KOPT-K1 (cell line): Measurements from ENCODE around the gene TRAF3IP1.
"Not testable (repeated sequence)": the region's sequence is repeated elsewhere in the genome, so short reads cannot be mapped to it uniquely, and the experiment has no call there.

Experiments
- H3K27ac ChIP-seq: fragments of 200-600 bp; sonication (generic); 2 replicates; pipeline ENCODE4 v1.5.1; 2016; ENCODE audit warnings: antibody characterized with exemption, mild to moderate bottlenecking, low read depth, low read length; ENCODE audit not compliant: poor library complexity, severe bottlenecking
- H3K36me3 ChIP-seq: fragments of 200-600 bp; sonication (generic); 2 replicates; pipeline ENCODE4 v1.5.1; 2017; ENCODE audit warnings: antibody characterized with exemption, mild to moderate bottlenecking, low read length, moderate library complexity; ENCODE audit not compliant: insufficient read depth
- H3K9me3 ChIP-seq: fragments of 200-600 bp; sonication (generic); 2 replicates; pipeline ENCODE4 v1.5.1; 2017; ENCODE audit warnings: antibody characterized with exemption, low read length, mild to moderate bottlenecking; ENCODE audit not compliant: insufficient read depth, poor library complexity, severe bottlenecking

The TRAF3IP1 gene

DNA sequence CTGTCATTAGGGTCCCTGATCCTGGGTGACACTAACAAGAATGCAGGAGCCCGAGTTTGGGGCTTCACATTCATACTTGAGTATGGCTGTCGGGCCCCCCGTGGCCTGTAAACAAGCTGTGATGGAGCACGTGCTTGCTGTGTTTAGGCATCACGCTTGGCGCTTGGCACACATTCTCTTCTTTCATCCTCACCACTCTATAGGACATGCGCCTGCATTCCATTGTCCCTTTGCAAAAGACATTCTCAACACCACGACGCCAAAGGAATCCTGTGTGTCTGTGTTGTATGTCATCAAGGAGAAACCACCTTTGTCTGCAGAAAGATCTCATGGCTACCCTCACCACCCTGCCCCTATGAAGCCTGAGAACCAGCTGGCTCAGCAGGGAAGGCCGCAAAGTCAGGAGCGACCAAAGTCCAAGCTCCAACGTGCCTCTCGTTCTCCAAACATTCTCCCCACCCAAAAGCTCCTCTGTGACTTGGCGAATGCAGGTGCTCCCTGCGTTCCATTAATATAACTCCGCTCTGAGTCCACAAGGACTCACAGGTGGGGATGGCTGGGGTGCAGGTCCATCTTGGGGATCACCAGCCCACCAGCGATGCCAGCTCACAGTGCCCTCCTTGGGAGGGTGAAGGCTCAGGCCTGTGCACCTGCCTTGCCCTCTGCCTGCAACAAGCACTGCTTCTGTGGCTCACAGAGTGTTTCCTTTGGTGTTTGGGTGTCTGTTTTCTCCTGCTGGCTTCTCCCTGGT is 25.8 kb upstream of the TRAF3IP1 start:
- no peaks in the 10 kb centered on the region for H3K36me3 ChIP-seq
- no peak overlapping the region for H3K27ac ChIP-seq
- H3K9me3 ChIP-seq: no peaks in the 10 kb centered on the region

DNA sequence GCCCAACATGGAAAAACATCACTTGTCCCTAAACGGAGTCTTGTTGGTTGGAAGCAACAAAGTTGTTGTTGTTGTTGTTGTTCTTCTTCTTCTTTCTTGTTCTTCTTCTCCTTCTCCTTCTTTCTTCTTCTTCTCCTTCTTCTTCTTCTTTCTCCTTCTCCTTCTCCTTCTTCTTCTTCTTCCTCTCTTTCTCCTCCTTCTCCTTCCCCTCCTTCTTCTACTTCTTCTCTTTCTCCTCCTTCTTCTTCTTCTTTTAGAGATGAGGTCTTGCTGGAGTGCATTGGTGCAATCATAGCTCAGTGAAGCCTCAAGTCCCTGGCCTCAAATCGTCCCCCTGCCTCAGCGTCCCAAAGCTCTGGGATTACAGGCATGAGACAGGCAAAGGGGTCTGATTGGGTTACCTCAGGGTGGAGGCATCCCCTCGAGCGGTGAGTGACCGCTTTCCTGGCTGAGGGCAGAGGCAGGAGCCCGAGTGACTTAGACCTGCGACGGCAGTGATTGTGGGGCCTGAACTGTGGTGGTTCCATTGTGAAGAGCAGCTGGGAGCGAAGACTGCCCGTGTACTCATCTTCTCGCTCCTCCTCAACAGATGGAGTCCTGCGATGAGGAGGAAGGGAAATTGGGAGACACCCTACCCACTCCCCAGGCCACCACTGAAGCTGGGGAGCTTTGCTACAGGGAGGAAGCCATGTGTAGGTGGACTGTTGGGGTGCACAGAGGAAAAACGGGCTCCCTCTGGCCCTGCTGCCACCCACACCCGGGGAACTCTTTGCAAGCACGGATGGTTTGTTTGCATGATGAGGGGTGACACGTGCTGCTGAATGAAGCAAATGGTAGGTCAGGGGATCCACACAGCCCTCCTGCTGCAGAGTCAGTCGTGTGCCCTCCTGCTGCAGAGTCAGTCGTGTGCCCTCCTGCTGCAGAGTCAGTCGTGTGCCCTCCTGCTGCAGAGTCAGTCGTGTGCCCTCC is 24.9 kb upstream of the TRAF3IP1 start:
- Histone ChIP-seq H3K36me3 (no peaks in the 10 kb centered on the region), H3K27ac (no peak overlapping the region), H3K9me3 (no peaks in the 10 kb centered on the region)

DNA sequence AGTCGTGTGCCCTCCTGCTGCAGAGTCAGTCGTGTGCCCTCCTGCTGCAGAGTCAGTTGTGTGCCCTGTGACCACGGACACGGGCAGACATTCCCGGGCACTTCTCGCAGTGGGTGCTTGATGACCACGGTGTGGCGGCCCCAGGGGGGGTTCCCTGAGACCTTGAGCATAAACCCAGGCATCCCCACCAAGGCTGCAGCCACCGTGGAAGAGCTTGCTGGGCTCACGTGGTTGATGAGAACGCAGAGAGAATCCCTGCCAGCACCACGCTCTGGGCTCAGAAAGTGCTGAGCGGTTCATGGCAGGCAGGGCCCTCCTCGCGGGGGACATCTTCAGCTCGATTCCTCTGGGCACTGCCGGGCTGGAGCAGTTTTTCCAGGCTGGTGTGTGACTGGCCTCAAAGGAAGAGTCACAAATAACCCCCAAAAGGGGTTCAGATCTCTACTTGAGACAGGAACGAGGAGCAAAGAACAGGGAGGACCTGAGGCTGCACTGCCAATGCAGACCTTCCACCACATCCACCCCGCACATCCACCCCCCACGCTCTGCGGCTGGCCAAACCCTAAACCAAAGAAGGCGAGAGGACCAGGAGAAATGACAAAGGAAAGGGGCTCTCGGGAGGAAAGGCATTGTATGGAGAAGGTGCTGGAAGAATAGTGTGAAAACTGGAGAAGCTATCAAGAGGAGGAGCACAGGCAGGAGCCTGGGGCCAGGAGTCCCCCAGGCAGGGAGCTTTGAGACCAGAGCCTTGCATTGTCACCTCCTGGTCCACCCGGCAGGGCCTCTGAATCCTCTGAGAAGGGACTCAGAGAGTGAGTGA is 23.5 kb upstream of the TRAF3IP1 start:
- Histone ChIP-seq H3K9me3 (no peaks in the 10 kb centered on the region), H3K36me3 (no peaks in the 10 kb centered on the region), H3K27ac (no peak overlapping the region)

DNA sequence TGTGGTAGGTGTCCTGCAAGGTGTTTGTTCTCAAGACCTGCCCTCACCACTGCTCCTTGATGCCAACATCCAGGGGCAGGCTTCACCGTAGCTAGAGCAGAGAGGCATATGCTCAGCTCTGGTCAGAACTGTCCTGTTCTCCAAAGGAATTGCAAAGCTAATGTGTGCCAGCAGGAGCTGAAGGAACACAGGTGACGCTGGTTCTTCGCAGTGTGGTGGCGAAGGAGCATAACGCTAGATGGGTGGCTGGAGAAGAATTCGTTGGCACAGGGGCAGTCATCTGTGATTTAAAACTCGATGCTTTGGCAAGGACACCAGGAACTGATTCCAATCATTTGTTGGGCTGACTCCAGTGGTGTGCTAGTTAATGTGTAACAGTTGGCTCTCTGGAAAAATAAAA is 20.5 kb upstream of the TRAF3IP1 start:
- H3K27ac ChIP-seq: no peak overlapping the region
- no peaks in the 10 kb centered on the region for H3K9me3 ChIP-seq

DNA sequence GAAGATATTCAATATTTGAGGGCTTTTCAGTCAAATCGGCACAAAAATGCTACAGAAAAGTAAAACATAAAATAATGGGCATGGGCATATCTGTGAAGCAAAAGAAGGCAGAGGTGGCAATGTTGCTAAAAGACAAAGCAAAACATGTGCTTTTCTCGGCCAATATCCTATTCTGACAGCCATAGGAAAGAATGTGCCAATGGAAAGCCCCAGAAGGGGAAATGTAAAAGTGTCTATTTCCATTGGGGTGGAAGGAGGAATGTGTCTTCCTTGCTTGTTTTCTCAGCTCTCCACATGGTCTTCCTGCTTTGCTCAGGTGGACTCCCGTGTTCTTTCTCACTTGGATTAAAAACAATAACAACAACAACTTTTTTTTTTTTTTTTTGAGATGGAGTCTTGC is 18.2 kb upstream of the TRAF3IP1 start:
- Histone ChIP-seq H3K27ac (no peak overlapping the region), H3K36me3 (no peaks in the 10 kb centered on the region), H3K9me3 (no peaks in the 10 kb centered on the region)

More for the DNA sequence above, 20.5 kb upstream of the TRAF3IP1 start:
- H3K36me3 ChIP-seq: no peaks in the 10 kb centered on the region

DNA sequence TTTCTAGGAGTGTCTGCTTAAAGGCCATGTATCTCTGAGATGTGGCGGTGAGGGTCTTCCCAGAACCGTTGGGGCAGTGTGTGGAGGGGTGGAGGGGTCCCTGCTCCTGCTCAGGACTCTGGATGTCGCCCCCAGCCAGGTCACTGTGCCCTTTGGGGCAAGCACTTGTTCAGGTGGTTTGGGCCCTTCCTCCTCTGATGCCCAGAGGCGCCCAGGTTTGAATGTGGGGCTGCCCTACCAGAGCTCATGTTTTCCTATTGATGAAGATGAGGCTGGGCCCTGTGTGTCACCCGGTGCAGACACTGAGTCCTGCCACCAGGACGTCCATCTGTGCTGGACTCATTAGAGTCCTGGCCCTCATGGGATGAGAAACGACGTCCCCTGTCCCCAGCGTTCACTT is 17.6 kb upstream of the TRAF3IP1 start:
- Histone ChIP-seq H3K9me3 (no peaks in the 10 kb centered on the region), H3K27ac (no peak overlapping the region), H3K36me3 (no peaks in the 10 kb centered on the region)

DNA sequence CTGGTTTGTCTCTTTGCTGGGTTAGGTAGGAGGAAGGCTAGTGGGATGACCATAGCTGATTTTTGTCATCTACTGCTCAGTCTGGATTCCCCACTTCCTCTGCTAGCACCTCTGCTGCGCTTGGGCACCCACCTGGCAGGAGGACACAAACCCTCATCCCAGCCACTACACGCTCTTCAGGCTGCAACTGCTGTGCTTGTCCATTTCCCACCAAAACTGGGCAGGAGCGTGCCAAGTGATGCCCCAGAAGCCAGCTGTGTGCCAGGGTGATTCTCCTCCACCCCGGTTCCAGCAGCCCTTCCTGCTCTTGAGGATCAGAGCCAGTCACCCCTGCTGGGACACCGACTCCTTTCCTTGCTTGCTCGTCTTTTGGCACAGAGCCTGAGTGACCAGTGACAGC is 16.2 kb upstream of the TRAF3IP1 start:
- H3K36me3 ChIP-seq: no peaks in the 10 kb centered on the region
- no peak overlapping the region for H3K27ac ChIP-seq
- H3K9me3 ChIP-seq: no peaks in the 10 kb centered on the region

DNA sequence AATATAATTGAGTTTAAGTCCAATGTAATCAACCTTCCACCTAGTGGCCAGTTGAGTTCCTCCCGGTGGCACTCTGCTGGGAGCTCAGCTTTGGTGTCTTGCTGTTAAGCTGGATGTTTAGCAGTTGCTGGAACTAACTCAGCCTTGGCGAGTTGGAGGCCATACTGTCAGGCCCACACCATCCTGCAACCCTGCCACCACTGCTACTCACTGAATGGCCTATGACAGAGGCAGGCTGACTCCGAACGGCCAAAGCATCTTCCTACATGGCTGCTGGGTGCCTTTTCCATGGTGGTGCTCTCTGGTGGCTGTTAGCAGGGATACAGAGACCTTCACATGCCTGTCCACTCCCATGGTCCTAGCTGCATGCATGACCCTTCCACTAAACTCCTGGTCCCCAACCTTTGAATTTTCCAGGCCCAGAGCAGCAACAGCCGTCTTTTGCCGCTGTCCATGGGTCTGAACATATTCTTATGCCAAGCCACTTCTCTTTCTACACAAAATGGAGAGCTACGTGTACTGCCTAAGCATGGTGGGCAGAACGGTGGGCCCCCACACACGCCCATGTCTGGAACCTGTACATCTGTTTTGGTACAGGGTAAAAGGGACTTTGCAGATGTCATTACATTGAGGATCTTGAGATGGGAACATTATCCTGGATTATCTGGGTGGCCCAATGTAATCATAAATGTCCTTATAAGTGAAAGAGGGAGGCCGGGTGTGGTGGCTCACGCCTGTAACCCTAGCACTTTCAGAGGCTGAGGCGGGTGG is 15.0 kb upstream of the TRAF3IP1 start:
- Histone ChIP-seq H3K36me3 (no peaks in the 10 kb centered on the region), H3K9me3 (no peaks in the 10 kb centered on the region), H3K27ac (no peak overlapping the region)

DNA sequence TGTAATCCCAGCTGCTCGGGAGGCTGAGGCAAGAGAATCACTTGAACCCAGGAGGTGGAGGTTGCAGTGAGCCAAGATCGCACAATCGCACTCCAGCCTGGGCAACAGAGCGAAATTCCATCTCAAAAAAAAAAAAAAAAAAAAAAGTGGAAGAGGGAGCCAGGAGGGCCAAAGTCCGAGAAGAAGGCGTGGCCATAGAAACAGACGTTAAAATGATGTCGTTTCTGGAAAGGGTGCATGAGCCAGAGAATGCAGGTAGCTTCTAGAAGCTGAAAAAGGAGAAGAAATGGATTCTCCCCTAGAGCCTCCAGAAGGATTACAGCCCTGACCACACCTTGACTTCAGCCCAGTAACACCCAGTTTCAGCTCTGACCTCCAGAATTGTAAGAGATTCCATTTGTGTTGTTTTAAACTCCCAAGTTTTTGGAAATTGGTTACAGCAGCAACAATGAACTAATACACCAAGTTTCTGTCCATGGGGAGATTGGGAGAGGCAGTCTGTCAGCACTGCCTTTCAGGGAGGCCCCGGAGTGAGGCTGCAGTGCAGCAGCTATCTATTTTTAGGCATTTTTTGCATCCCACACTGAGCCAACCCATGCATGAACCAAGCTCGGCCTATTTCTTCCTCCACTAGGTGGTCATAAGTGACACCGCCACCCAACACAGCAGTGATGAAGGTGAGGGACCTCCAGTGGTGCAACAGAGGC is 14.2 kb upstream of the TRAF3IP1 start:
- Histone ChIP-seq H3K27ac (no peak overlapping the region), H3K9me3 (no peaks in the 10 kb centered on the region), H3K36me3 (no peaks in the 10 kb centered on the region)

DNA sequence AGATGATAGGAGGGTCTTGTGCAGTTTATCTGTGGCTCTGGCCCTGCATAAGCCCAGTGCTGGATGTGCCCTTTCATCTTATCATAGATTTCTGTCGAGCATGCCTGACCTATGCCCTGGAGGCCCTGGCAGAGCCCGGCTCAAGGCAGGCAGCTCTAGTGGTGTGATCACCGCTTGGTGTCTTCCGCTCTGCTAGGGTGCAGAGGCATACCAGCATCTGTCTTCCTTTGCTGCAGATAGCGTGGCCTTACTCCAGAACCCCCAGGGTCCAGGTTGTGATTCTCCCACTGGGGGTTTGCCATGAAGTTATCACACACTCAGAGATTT is 13.7 kb upstream of the TRAF3IP1 start:
- no peaks in the 10 kb centered on the region for H3K9me3 ChIP-seq
- H3K27ac ChIP-seq: no peak overlapping the region
- H3K36me3 ChIP-seq: no peaks in the 10 kb centered on the region

DNA sequence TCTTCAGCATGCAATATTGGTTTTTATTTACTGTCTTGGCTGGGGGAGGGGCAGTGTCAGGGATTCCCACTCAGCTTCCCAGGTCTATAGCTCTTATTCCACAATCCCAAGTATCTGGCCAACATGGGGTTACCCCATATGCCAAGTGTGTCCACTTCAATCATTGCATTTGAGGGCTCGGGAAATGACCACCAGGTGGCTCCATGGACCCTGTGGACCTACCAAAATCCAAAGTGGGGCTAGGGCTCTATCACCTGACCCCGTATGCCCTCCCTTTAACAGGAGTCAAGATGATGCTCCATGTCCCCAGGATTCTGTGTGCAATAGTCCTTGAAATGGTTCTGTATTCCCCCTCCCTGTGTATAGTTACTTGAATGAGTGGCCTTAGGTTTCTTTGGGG is 12.1 kb upstream of the TRAF3IP1 start:
- H3K27ac ChIP-seq: no peak overlapping the region
- no peaks in the 10 kb centered on the region for H3K36me3 ChIP-seq
- no peaks in the 10 kb centered on the region for H3K9me3 ChIP-seq

DNA sequence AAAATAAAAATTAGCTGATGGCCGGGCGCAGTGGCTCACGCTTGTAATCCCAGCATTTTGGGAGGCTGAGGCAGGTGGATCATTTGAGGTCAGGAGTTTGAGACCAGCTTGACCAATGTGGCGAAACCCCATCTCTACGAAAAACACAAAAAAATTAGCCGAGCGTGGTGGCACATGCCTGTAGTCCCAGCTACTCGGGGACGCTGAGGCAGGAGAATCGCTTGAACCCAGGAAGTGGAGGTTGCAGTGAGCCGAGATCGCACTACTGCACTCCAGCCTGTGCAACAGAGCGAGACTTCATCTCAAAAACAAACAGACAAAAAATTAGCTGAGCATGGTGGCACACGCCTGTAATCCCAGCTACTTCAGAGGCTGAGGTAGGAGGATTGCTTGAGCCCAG is 9.6 kb upstream of the TRAF3IP1 start:
- not testable (repeated sequence) for H3K36me3 ChIP-seq, H3K27ac ChIP-seq, H3K9me3 ChIP-seq

DNA sequence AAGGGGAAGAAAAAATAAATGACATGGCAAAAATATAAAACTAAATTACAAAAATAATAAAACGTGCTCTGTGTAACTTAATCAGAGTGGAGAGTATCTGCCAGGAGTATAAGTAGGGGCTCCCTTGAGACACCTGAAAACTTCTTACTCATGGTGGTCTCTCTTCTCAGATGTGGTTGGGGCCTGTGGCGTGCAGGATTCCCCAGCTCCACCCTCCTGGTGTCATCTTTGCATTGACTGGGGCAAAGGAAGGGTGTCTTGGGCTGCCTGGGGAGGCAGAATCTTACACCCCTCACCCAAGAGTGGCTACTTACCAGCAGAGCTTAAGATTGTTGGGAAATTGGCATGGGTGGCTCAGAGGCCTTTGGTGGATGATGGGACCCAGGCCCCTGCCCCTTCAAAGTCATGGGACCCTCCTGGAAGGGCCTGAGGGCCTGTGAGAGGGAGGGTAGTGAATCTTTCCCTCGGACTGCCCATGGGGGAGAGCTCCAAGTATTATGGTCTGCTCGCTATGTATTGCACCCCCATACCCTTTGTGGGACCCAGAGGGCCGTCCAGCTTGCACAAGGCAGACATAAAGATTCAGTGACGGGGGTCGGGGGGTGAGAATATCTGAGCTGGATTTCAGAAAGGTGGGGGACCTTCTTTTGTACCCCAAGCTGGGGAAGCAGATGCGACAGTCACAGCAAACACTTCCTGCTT is 6.9 kb upstream of the TRAF3IP1 start:
- H3K9me3 ChIP-seq: no peaks in the 10 kb centered on the region
- H3K36me3 ChIP-seq: no peaks in the 10 kb centered on the region
- H3K27ac ChIP-seq: no peak overlapping the region

DNA sequence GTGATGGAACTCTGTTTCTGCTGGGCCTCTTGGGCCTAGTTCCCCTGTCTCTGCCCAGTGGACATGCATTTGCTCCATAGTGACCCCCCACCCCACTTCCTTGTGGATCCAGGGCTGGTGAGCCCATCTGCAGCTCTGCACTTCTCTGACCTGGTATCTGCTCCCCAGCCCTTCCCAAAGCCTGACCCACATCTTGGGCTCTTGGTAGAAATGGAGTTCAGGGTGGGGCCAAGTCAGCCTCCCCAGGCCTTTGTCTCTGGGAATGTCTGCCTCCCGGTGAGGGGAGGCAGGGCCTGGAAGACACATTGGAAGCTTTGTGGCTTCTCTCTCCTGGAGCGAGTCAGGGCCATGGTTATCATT is 6.3 kb upstream of the TRAF3IP1 start:
- H3K36me3 ChIP-seq: no peaks in the 10 kb centered on the region
- no peaks in the 10 kb centered on the region for H3K9me3 ChIP-seq
- no peak overlapping the region for H3K27ac ChIP-seq
